CD4-positive, CD25-positive, alpha-beta regulatory T cell (primary cell): Measurements from ENCODE around the gene PTGIS. TPM values are rescaled to one million over a fixed set of nuclear protein-coding genes. Genes with fewer than 3 reads are reported as not detected.

Experiments
- polyA plus RNA-seq, 4 donors: library from polyadenylated mRNA; unstranded; fragments of 300-500 nt; fragmentation: Illumina TruSeq; gene quantifications; one replicate each; pipeline ENCODE4 v1.2.3, GENCODE V29; 2021
- total RNA-seq: library from RNA; stranded (reverse); gene quantifications from one replicate; pipeline ENCODE4 v1.2.3, GENCODE V29; 2022

PTGIS gene
- total and polyA plus RNA-seq, 5 donors from 2014 or later: not detected

Other genes with a start within 250 kb of the PTGIS start
- gene KCNB1, start 85.5 kb downstream of the PTGIS start, total RNA-seq: not detected
- gene KCNB1, start 85.5 kb downstream of the PTGIS start, polyA plus RNA-seq: under 1 TPM in 2 of 4 donors, not detected in 2; 0.02 to 0.05 TPM
- 13.6 TPM for gene B4GALT5, start 145.7 kb upstream of the PTGIS start, total RNA-seq
- gene B4GALT5, start 145.7 kb upstream of the PTGIS start, polyA plus RNA-seq: 1 to 10 TPM in 2 of 4 donors, under 1 TPM in 2; 0.45 to 1.5 (median 1.00) TPM
- 47.4 TPM for gene SLC9A8, start 244.7 kb upstream of the PTGIS start, total RNA-seq
- 1 to 10 TPM; 4.9 to 8.7 (median 7.0) TPM for gene SLC9A8, start 244.7 kb upstream of the PTGIS start, polyA plus RNA-seq